ENCODE results near the gene CMTM1.

The CMTM1 gene, protein sequence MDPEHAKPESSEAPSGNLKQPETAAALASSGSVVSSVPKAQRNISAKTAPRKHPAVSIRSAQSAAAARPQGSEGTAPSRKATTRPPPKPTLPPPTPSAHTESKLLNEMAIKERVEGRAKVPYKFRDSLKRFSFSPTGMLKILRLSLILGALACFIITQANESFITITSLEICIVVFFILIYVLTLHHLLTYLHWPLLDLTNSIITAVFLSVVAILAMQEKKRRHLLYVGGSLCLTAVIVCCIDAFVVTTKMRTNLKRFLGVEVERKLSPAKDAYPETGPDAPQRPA

DNA sequence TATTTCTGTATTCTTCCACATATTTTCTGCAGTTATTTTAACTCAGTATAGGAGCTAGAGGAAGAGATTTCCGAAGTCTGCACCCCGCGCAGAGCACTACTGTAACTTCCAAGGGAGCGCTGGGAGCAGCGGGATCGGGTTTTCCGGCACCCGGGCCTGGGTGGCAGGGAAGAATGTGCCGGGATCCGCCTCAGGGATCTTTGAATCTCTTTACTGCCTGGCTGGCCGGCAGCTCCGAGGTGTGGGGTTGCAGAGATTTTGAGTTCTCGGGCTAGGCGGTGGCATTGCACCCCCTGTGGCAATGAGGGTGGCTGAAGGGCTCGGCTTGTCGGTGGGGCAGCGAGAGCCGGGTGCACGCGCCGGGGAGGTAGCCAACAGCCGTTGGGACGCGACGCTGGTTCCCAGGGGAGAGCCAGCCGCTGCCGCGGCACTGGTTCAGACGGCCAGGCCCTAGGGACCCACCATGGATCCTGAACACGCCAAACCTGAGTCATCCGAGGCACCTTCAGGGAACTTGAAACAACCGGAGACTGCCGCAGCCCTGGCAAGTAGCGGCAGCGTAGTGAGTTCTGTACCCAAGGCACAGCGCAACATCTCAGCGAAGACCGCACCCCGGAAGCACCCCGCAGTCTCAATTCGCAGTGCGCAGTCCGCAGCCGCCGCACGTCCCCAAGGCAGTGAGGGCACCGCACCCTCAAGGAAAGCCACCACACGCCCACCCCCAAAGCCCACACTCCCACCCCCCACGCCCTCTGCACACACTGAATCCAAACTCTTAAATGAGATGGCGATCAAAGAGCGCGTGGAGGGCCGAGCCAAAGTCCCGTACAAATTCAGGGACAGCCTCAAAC, at the start of gene CMTM1:
Gene CMTM1 (plus strand): TSS at position 389 of the 851 bp plus-strand sequence. CDS start 75 bp downstream, at position 464.
- in situ Hi-C loops (cut with MboI; ENCODE audit: low sequenced_read_pairs) = no loop called here

DNA sequence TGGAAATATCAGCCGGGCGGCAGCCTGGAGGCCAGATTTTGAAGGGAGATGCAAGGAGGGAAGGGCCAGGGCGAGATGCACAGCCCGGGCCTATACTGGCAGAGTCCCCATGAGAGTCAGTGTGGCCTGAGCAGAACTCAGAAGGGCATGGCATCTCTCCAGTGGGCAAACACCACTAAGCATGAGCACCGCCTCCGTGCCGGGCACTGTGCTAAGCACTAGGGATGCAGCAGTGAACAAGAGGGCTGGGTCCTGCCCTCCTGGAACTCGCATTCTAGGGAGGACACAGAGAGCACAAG, 49.8 kb upstream of the CMTM1 start:
- in situ Hi-C loops (cut with MboI; ENCODE audit: low sequenced_read_pairs) = no loop called here

DNA sequence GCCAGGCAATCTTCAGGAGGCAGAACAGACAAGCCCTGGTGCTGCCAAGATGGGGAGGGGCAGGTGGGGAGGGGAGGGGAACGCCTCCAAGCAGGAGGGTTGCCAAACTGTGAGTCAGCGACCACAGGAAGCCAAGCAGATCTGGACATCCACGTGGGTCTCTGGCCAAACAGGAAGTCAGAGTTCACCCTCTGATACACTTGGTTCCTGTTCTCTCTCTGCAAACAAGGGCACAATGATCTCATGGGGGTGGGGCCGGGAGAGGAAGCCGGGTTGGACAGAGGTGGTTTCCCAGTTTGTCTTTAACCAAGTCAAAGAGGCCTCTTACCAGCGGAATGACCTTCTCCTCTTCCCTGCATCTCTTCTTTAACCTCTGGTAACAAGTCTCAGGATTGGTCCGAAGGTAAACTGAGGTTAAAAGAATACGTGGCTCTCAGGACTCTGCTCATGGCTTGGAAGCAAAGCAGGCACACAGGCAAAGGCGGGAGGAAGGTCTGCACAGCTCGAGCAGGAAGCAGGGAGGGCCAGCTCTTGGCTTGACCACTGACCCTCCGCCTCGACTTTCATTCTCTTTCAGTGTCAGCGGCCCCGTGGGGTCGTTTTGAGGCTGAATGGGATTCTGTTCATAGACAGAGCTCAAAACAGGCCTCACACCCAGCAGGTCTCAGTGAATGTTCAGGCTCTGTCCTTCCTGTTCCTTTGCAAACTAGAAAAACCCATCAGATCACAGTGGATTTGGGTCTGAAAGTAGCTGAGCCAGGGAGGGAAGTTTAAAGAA, 49.2 kb upstream of the CMTM1 start:
- in situ Hi-C loops (cut with MboI; ENCODE audit: low sequenced_read_pairs) = no loop called here

DNA sequence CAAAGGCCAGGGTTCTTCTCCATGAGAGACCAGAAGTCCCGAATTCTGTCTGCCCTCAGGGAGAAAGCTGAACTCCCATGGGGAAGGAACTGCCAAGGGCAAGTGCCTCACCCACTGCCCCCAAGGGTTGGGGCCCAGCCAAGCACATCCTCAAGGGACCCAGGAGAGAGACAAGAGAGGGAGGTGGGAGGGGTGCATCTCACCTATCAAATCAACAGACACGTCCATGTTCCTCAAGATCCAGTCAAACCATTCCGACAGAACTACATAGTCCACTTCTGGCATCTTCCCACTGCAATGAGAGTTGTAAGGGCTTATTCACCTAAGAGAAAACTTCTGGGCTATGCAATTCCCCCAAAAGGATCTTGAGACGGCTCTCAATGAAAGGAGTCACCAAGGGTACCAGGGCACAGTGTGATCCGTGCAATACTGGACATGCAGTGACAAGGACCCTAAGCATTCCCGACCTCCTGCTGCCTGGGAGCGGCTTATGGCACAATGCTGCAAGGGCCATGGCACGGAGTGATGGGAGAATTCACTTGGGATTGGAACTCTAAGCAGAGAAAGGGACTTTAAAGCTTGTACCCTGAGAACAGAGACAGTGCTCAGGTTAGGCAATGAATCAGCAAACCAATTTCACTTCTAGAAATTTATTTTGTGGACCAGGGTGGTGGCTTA, 48.5 kb upstream of the CMTM1 start:
- in situ Hi-C loops (cut with MboI; ENCODE audit: low sequenced_read_pairs) = no loop called here

DNA sequence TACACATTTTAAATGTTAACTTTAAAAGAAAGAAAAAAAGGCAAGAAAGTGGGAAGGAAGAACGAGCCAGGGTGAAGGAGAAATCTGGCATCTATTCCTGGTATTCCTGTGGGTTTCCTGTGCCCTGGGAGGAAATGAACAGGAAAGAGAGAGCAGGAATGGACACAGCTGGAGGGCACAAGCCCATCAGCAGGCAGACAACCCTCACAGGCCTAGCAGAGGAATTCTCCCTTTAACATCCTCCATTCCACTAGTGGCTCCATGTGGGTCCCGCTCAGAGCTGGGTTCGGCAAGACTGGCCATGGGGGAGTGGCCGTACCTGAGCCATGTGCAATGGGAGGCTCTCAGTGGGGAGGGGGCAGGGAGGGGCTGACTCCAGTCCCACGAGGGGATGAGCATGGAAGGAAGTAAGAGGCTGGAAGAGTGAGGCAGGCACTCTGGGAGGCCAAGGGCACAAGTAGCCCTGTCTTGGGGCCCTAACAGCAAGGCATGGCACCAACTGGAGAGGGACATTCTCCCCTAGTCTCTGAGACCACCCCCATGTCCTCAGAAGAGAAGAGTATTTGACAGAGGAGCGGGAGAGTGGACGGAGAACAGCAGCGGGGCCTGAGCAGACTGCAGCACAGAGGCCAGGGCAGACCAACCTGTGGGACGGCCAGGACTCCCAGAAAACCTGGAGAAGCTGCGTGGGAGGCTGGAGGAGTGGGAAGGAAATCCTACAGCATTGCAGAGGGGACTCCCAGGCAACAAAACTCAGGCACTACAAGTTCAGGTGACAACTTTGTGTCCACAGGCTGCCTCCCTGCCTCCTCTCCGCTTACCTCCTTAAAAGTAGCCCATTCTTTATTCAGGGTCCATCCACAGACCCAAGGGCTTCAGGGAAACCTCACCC, 46.5 kb upstream of the CMTM1 start:
- in situ Hi-C loops (cut with MboI; ENCODE audit: low sequenced_read_pairs) = no loop called here

DNA sequence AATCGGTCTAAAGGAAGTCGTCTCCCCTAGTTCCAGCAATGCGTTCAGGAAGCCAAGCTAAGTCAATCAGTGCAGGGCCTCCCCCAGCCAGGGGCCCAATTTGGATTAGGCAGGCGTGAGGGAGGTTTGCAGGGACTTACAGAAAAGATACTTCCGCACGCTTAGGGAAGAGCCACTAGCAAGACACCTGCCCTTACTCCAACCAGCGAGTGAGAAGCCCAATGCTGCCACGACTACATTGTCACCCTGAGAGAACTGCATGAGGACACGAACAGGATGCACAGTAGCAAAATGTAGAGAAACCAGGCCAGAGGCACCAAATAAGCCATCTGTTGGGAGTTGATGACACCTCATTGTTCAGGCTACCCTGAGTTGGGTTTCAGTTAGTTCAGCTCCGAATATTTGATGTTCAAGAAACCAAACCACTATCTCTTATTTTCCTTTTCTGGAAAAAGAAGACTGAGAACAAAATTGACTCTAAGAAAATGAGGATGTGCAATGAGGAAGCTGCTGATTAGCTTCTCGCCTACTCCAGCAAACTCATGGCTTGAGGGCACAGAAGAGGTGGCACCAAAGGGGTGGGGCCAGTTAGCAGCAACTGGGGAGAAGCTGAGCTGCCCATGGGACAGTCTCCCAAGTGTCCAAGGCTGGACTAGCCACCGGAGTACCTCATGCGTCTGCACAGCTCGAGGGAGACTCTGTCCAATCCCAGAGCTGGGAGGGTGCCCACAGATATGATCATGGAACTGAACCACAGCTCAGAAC, 45.7 kb upstream of the CMTM1 start:
- in situ Hi-C loops (cut with MboI; ENCODE audit: low sequenced_read_pairs) = no loop called here

DNA sequence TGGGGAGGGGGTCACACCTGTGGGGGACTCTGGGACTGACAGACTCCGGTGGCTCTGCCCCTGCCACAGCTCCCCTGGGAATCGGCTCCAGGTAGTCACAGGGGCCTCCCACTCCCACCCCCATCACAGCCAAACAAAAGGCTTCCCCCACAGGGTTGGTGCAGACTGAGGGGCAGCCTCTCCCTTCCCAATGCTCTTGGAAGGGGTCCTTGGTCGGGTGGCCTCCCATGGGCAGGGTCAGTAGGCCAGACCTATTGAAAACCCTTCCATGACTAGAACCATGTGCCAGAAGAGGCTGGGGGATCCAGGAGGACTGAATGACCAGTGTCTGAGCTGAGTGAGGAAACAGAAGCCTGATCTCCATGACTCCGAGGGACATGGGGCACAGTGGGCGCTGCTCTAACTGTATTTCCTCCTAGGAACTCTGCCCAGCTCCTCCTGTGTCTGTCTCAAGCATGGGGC, 45.0 kb upstream of the CMTM1 start:
- in situ Hi-C loops (cut with MboI; ENCODE audit: low sequenced_read_pairs) = no loop called here

DNA sequence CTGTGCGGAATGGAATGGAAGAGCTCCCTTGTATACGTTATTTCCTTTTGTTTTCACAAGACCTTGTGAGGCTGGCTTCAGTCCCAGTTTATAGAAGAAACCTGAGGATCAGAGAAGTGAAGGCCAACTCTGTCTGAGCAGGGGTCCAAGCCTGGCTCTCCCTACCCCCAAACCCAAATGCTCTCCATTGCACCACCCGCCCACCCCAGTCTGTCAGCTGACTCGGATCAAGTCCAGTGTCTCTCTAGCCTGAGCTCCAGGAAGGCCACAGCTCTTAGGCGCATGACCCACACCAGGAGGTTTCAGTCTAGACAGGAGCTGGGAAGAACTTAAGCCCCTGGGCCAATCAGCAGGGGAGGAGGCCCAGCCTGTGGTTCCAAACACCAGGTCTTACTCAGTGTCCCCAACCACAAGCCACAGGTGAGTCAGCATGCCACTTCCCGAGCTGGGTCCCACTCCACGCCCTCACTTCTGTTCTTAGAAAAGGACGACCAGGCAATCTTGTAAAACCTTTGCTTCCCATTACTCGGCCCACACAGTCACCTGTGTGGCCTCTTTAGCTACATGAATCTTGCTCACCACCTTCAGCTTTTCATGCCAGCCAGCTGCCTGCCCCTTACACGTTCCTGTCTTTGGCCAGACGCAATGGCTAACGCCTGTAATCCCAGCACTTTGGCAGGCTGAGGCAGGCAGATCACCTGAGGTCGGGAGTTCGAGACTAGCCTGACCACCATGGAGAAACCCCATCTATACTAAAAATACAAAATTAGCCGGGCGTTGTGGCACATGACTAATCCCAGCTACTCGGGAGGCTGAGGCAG, 44.1 kb upstream of the CMTM1 start:
- in situ Hi-C loops (cut with MboI; ENCODE audit: low sequenced_read_pairs) = no loop called here

DNA sequence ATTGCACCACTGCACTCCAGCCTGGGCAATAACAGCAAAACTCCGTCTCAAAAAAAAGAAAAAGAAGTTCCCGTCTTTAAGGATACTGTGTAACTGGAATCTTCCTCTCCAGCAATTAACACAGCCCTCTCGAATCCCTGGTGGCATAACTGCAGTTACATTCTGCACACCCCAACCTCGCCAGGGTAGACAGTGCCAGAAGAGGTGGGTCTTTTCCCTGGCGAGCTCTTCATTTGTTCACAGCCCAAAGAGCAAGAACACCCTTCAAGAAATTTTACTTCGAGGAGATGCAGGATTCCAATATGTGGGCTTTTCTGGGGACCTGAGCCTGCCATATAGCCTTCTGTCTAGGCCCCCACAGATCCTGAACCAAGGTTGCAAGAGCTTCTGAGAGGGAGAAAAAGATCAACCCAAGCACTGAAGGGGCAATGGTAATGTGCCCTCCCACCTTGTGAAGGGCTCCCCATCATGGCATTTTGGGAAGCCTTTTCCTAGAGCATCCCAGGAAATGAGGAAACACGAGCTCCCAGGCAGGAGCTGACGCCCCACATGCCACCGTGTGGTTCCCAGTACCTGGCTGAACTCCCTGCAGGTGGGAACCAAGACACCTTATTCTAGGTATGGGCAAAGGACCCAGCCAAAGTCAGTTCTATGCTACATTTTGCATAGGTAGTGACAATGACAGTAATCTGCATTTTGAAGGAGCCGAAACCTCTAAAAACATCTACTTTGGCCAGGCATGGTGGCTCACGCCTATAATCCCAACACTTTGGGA, 43.2 kb upstream of the CMTM1 start:
- in situ Hi-C loops (cut with MboI; ENCODE audit: low sequenced_read_pairs) = no loop called here

DNA sequence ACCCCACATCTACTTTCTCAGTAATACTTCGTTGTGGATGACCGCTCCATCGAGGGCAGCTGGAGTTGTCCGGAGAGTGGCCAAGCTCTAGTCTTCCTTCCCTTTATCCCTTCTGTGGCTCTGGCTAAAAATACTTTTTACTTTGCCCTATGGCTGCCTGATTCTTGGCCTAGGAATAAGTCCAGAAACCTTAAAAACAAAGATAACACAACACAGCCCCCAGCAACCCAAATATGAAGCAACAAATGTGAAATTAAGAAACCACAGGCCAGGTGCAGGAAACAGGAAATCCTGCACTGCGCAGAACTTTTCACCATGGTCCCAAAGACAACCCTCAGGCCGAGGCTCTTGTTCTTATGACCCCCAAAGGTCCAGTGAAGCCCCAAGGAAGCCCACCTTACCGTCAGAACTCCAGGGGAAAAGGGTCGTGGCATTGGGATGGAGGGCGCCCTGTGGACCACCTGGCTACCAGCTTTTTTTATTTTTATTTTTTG, 42.3 kb upstream of the CMTM1 start:
- in situ Hi-C loops (cut with MboI; ENCODE audit: low sequenced_read_pairs) = no loop called here

DNA sequence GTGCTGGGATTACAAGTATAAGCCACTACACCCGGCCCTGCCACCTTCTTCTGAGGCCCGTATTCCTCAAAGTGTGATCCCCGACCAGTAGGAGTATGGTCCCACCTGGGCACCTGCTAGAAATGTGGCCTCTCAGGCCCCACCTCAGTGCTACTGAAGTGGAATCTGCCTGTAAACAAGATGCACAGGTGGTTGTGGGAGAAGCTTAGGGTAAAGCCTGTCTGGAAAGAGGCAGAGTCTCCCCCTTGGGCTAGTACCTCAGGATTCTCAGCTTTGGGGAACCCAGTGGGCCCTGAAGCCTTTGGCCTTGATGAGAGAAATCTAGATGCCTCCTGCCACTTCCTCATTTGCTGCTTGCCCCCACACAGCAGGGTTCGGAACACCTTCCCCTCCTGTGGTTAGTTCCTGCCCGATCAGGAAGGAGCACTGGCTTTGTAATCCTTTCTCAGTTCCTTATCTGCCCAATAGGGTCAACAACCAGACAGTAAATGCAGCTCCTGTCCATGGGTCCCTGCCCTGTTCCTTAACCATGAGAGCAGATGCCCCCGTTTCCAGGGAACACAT, 41.6 kb upstream of the CMTM1 start:
- in situ Hi-C loops (cut with MboI; ENCODE audit: low sequenced_read_pairs) = no loop called here

DNA sequence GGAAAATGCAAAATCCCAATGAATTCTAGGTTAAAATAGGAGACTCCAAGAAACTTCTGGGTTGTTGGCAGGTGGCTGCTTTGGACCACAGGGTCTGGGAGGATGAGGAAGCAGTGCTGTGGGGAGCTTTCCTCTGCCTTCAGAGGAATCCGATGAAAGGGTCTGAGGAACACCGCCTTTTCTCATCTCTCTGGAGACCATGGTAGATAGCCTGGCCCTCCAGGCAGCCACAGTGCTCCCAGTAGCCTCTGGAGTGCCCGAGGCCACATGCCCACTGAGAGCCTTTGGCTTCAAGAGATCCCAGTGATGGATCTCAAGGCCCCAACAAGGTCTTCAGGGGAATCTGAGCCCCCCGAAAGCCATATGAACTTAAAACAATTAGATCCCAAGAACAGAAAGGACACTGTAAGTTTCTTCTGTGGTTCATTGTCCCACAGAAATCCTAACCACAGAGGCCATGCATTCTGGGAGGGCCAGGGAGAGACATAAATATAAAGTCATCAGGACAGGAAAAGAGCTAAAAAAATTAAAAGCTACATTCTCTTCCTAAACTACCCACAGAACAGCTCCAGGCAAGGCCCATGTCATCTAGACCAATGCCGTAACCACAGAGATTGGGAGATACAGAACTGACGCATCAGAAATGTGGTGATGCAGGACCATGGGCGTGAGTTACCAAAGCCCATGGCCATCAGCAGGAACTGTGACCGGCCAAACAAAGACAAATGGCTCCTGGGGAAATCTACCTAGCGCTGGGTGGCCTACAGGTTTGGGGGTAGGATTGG, 40.7 kb upstream of the CMTM1 start:
- in situ Hi-C loops (cut with MboI; ENCODE audit: low sequenced_read_pairs) = no loop called here

DNA sequence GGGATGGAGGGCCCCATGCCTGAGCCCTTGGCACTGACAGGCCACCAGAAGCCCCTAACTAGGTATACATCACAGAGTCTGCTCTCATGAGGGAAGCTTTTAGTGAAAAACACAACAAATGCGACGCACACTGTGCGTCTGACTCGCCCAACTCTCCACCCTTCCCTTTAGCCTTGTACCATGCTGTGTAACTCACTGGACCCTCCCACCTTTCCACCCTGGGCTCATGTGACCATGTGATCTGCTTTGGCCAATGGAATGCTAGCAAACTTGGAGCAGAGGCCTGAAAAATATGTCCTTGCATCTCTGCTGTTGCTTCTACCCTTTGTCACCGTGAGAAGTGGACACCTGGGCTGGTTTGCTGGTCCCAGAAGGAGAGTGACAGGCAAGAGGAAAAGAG, 37.9 kb upstream of the CMTM1 start:
- in situ Hi-C loops (cut with MboI; ENCODE audit: low sequenced_read_pairs) = no loop called here

DNA sequence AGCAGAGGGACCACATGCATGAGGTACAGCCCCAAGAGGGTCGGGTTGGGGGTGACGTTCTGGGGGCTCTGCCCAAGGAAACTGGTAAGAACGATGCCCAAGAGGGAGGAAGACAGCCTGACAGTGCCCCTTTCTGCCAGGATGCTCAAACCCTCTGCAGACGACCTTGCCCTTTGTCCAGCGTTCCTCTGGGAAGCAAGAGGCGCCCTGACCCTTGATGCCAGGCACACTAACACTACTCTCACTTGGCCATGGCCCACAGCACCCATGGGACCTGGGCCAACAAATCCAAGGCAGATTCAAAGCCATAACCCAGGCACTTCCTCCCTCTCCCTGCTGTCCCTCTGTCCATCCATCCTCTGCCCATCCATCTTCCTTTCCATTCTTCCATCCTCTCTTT, 36.8 kb upstream of the CMTM1 start:
- in situ Hi-C loops (cut with MboI; ENCODE audit: low sequenced_read_pairs) = no loop called here

DNA sequence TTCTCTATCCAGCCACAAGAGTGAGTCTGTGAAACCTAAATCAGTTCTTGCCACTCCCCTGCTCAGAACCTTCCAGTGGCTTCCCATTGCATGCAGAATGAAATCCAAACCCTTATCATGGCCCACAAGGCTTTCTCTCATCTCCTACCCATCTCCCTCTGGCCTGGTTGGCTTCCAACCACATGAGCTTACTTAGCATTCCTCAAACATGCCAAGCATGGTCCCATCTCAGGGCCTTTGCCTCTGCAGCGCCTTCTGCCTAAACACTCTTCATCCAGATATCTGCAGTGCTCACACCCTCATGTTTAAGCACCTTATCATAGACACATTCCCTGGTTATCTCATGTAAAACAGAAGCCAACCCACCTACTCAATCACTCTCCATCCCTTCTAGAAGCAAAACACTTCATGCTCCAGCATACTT, 31.9 kb upstream of the CMTM1 start:
- in situ Hi-C loops (cut with MboI; ENCODE audit: low sequenced_read_pairs) = no loop called here

DNA sequence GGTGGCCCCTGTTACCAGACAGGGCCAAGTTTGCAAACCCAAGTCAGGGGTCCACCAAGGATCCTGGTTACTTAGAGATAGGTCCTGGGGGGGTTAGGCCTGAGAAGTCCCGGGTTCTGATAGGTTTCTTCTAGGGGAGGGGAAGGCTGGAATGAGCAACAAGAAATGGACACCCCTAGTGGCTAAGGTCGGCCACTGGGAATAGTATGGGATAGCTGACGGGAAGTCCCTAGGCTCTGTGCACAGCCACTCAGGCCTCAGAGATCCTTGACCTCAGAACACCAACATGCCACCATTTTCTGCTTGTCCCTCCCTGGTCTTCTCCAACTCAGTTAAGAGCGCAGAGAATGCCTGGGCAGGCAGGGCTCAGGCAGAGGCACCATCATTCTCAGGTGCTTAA, 29.7 kb upstream of the CMTM1 start:
- in situ Hi-C loops (cut with MboI; ENCODE audit: low sequenced_read_pairs) = no loop called here
